Measurements from ENCODE around the gene SCLY. TPM values are rescaled to one million over a fixed set of nuclear protein-coding genes. Genes with fewer than 3 reads are reported as not detected.

The SCLY gene
- total and polyA plus RNA-seq, 2 donors (not counting 1 experiment from before 2014, with no cell fraction given) = 5.3 to 16.5 TPM

DNA sequence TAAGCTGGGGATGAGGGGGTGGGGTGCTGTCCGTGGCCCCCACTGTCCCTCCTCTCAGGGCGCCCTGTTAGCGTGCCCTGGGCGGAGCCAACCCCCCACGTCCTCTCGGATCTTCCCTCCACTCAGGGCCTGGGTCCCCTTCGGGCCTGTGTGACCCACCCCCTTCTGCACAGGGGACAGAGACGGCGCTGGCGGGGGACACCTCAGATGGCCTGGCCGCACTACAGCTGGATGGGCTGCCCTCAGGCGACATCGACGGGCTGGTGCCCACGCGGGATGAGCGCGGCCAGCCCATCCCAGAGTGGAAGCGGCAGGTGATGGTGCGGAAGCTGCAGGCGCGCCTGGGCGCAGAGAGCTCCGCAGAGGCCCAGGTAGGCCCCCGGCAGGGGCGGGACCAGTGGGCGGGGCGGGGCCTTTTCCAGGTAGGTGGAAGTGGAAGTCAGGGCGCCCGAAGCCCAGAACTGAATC is 67.8 kb downstream of the SCLY start:
- Histone ChIP-seq H4K20me1 (ENCODE audit: control insufficient read depth, extremely low read depth, insufficient read depth, low read length) (no peaks in the 10 kb centered on the region), H3K4me3 (replicated peaks in 1 of 4; ENCODE audit: control extremely low read depth in 1 of 4, insufficient read depth in 1 of 4, low read depth in 3 of 4, low read length in 4 of 4) (no peak overlapping the region), H3K79me2 (ENCODE audit: control insufficient read depth, insufficient read depth, low read length) (no peaks in the 10 kb centered on the region), H2AFZ (ENCODE audit: low read length) (no peak overlapping the region), H3K4me2 (ENCODE audit: extremely low read depth, insufficient read depth, low read length) (no peak overlapping the region), H3K27me3 (ENCODE audit: control insufficient read depth, insufficient read depth, low read length) (no peaks in the 10 kb centered on the region), H3K36me3 (ENCODE audit: control insufficient read depth, insufficient read depth, low read length) (no peaks in the 10 kb centered on the region), H3K27ac (ENCODE audit: insufficient read depth, low read length) (no peak overlapping the region), H3K9ac (ENCODE audit: insufficient read depth, low read length) (no peak overlapping the region), H3K4me1 (ENCODE audit: control insufficient read depth, extremely low read depth, insufficient read depth, low read length) (peaks cover 4% of the 10 kb centered on the region), H3K9me3 (ENCODE audit: control insufficient read depth, insufficient read depth, low read depth, low read length) (no peaks in the 10 kb centered on the region)
- TF ChIP-seq EZH2 (IDR thresholded peaks at IDR 0.05; ENCODE audit: low read length, missing control alignments) = no peak
- TF ChIP-seq, protein P1, sequence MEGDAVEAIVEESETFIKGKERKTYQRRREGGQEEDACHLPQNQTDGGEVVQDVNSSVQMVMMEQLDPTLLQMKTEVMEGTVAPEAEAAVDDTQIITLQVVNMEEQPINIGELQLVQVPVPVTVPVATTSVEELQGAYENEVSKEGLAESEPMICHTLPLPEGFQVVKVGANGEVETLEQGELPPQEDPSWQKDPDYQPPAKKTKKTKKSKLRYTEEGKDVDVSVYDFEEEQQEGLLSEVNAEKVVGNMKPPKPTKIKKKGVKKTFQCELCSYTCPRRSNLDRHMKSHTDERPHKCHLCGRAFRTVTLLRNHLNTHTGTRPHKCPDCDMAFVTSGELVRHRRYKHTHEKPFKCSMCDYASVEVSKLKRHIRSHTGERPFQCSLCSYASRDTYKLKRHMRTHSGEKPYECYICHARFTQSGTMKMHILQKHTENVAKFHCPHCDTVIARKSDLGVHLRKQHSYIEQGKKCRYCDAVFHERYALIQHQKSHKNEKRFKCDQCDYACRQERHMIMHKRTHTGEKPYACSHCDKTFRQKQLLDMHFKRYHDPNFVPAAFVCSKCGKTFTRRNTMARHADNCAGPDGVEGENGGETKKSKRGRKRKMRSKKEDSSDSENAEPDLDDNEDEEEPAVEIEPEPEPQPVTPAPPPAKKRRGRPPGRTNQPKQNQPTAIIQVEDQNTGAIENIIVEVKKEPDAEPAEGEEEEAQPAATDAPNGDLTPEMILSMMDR (conservative IDR thresholded peaks at IDR 0.05 in 1 of 2, IDR thresholded peaks at IDR 0.05 in 1 of 2; ENCODE audit: low read depth in 1 of 2, low read length in 2 of 2) = no peak
- no peak for DNase-seq (ENCODE audit: low read depth in 2 of 2)

DNA sequence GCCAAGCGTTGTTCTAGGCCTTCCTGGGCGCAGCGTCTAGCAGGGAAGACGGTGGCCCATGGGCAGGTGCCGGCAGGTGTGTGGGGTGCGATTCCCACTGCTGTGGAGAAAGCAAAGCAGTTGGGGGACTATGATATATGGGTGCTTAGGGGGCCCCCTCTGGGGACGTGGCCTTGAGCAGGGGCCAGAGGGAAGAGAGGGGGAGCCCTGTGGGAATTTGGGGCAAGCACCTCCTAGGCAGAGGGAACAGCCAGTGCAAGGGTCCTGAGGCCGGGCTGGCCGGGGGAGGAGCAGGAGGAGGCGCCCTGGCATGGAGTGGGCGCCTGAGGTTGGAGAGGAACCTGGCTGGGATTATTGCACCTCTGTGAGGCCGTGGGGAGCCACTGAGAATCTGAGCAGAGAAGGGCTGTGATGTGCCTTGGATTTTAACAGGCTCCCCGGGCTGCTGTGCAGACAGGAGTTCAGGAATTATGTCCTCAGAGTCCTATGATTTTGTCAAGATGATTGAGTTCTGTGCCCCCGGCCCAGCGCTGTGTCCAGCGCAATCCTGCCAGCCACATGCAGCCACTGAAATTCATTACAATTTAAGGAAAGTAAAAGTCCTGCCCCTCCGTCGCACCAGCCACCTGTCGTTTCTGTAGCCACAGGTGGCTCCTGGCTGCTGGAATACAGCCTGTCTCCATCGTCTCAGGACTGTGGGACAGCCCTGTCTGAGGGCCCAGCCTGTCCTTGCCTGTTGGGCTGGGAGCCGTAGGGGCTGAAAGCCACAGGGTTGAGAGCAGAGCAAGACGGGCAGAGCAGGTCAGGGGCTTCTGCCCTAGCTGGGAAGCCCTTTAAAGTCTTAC is 68.6 kb downstream of the SCLY start:
- no peak for DNase-seq (ENCODE audit: low read depth in 2 of 2)
- Histone ChIP-seq H3K27me3 (ENCODE audit: control insufficient read depth, insufficient read depth, low read length) (no peaks in the 10 kb centered on the region), H2AFZ (ENCODE audit: low read length) (no peak overlapping the region), H3K9ac (ENCODE audit: insufficient read depth, low read length) (no peak overlapping the region), H3K79me2 (ENCODE audit: control insufficient read depth, insufficient read depth, low read length) (no peaks in the 10 kb centered on the region), H3K4me2 (ENCODE audit: extremely low read depth, insufficient read depth, low read length) (no peak overlapping the region), H3K36me3 (ENCODE audit: control insufficient read depth, insufficient read depth, low read length) (no peaks in the 10 kb centered on the region), H3K4me1 (ENCODE audit: control insufficient read depth, extremely low read depth, insufficient read depth, low read length) (peaks cover 4% of the 10 kb centered on the region), H3K4me3 (replicated peaks in 1 of 4; ENCODE audit: control extremely low read depth in 1 of 4, insufficient read depth in 1 of 4, low read depth in 3 of 4, low read length in 4 of 4) (no peak overlapping the region), H4K20me1 (ENCODE audit: control insufficient read depth, extremely low read depth, insufficient read depth, low read length) (no peaks in the 10 kb centered on the region), H3K27ac (ENCODE audit: insufficient read depth, low read length) (no peak overlapping the region), H3K9me3 (ENCODE audit: control insufficient read depth, insufficient read depth, low read depth, low read length) (no peaks in the 10 kb centered on the region)
- no peak for TF ChIP-seq EZH2 (IDR thresholded peaks at IDR 0.05; ENCODE audit: low read length, missing control alignments)

DNA sequence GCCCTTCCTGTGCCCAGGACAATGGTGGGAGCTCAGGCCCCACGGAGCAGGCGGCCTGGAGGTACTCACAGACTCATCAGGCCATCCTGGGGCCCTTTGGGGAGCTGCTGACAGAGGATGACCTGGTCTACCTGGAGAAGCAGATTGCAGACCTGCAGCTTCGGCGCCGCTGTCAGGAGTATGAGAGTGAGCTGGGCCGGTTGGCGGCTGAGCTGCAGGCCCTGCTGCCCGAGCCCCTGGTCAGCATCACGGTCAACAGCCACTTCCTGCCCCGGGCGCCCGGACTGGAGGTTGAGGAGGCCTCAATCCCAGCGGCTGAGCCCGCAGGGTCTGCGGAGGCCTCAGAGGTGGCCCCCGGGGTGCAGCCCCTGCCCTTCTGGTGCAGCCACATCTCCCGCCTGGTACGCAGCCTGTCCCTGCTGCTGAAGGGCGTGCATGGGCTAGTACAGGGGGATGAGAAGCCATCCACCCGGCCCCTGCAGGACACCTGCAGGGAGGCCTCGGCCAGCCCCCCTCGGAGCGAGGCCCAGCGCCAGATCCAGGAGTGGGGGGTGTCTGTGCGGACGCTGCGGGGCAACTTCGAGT is 69.4 kb downstream of the SCLY start:
- no peak overlapping the region for H3K4me2 ChIP-seq (ENCODE audit: extremely low read depth, insufficient read depth, low read length)
- H4K20me1 ChIP-seq (ENCODE audit: control insufficient read depth, extremely low read depth, insufficient read depth, low read length) = no peaks in the 10 kb centered on the region
- TF ChIP-seq EZH2 (IDR thresholded peaks at IDR 0.05; ENCODE audit: low read length, missing control alignments) = no peak
- TF ChIP-seq, protein P1 (conservative IDR thresholded peaks at IDR 0.05 in 1 of 2, IDR thresholded peaks at IDR 0.05 in 1 of 2; ENCODE audit: low read depth in 1 of 2, low read length in 2 of 2) = no peak
- H2AFZ ChIP-seq (ENCODE audit: low read length) = no peak overlapping the region
- H3K36me3 ChIP-seq (ENCODE audit: control insufficient read depth, insufficient read depth, low read length) = no peaks in the 10 kb centered on the region
- no peak for DNase-seq (ENCODE audit: low read depth in 2 of 2)
- no peak overlapping the region for H3K4me3 ChIP-seq (replicated peaks in 1 of 4; ENCODE audit: control extremely low read depth in 1 of 4, insufficient read depth in 1 of 4, low read depth in 3 of 4, low read length in 4 of 4)
- no peak overlapping the region for H3K9ac ChIP-seq (ENCODE audit: insufficient read depth, low read length)
- no peaks in the 10 kb centered on the region for H3K9me3 ChIP-seq (ENCODE audit: control insufficient read depth, insufficient read depth, low read depth, low read length)
- no peak overlapping the region for H3K27ac ChIP-seq (ENCODE audit: insufficient read depth, low read length)
- H3K27me3 ChIP-seq (ENCODE audit: control insufficient read depth, insufficient read depth, low read length) = no peaks in the 10 kb centered on the region
- H3K4me1 ChIP-seq (ENCODE audit: control insufficient read depth, extremely low read depth, insufficient read depth, low read length) = peaks cover 4% of the 10 kb centered on the region
- no peaks in the 10 kb centered on the region for H3K79me2 ChIP-seq (ENCODE audit: control insufficient read depth, insufficient read depth, low read length)
